RWPE2 (cell line): ENCODE data around the gene CRADD.

Experiments used
- ATAC-seq: fragments of 200-7000 bp; cut with Tn5 transposase; 3 replicates; pipeline ENCODE4 v1.9.1; 2021; ENCODE audit warnings: low read depth
- DNase-seq: peaks from one replicate; pipeline ENCODE4 v3.0.0-alpha.2; 2020; ENCODE audit warnings: low spot score
- H3K27ac ChIP-seq: fragments of 450-650 bp; 2 replicates; pipeline ENCODE4 v1.5.1; 2017; ENCODE audit warnings: mild to moderate bottlenecking; ENCODE audit not compliant: poor library complexity, severe bottlenecking
- H3K27me3 ChIP-seq: fragments of 250-450 bp; sonication (Bioruptor Pico); 2 replicates; pipeline ENCODE4 v1.5.1; 2021; ENCODE audit warnings: mild to moderate bottlenecking, moderate library complexity; ENCODE audit not compliant: insufficient read depth, poor library complexity, severe bottlenecking
- H3K36me3 ChIP-seq: fragments of 250-450 bp; sonication (Bioruptor Pico); 2 replicates; pipeline ENCODE4 v1.5.1; 2020; ENCODE audit warnings: low read depth, mild to moderate bottlenecking, moderate library complexity
- H3K4me1 ChIP-seq: fragments of 250-450 bp; sonication (Bioruptor Pico); 2 replicates; pipeline ENCODE4 v1.5.1; 2021; ENCODE audit warnings: mild to moderate bottlenecking, moderate library complexity; ENCODE audit not compliant: insufficient read depth, poor library complexity, severe bottlenecking
- H3K4me3 ChIP-seq: fragments of 250-450 bp; sonication (Bioruptor Pico); 2 replicates; pipeline ENCODE4 v1.5.1; 2021; ENCODE audit warnings: mild to moderate bottlenecking, moderate library complexity; ENCODE audit not compliant: severe bottlenecking
- H3K9me3 ChIP-seq: fragments of 250-450 bp; sonication (Bioruptor Pico); 2 replicates; pipeline ENCODE4 v1.5.1; 2021; ENCODE audit warnings: mild to moderate bottlenecking, moderate library complexity; ENCODE audit not compliant: severe bottlenecking
- CTCF ChIP-seq: fragments of 450-650 bp; IDR thresholded peaks from one replicate; pipeline ENCODE4 v1.5.1; 2017; ENCODE audit warnings: mild to moderate bottlenecking, moderate library complexity; ENCODE audit not compliant: poor library complexity, severe bottlenecking

Gene CRADD

GRCh38 chr12:93712200-93712599 lies 35.0 kb downstream of the CRADD start:
- H3K9me3 ChIP-seq: peaks cover 4% of the 10 kb centered on the region
- DNase-seq (no peak), ATAC-seq (no peak)
- no peaks in the 10 kb centered on the region for H3K4me1 ChIP-seq
- no peak overlapping the region for H3K27ac ChIP-seq
- no peaks in the 10 kb centered on the region for H3K36me3 ChIP-seq
- H3K27me3 ChIP-seq: no peaks in the 10 kb centered on the region
- no peak overlapping the region for H3K4me3 ChIP-seq
- no peak for TF ChIP-seq CTCF

- H3K4me3 ChIP-seq: no peak overlapping the region
- ATAC-seq: no peak
Observed at GRCh38 chr12:93713060-93713459, 35.9 kb downstream of the CRADD start.

GRCh38 chr12:93713800-93714199 lies 36.6 kb downstream of the CRADD start:
- Histone ChIP-seq H3K9me3 (peaks cover 4% of the 10 kb centered on the region), H3K27ac (no peak overlapping the region), H3K4me3 (no peak overlapping the region), H3K4me1 (no peaks in the 10 kb centered on the region), H3K36me3 (no peaks in the 10 kb centered on the region), H3K27me3 (no peaks in the 10 kb centered on the region)
- no peak for DNase-seq
- TF ChIP-seq CTCF: no peak
- ATAC-seq: no peak

More at GRCh38 chr12:93713060-93713459, 35.9 kb downstream of the CRADD start:
- Histone ChIP-seq H3K4me1 (no peaks in the 10 kb centered on the region), H3K9me3 (peaks cover 4% of the 10 kb centered on the region), H3K36me3 (no peaks in the 10 kb centered on the region), H3K27ac (no peak overlapping the region), H3K27me3 (no peaks in the 10 kb centered on the region)
- no peak for DNase-seq
- no peak for TF ChIP-seq CTCF

- no peak for TF ChIP-seq CTCF
- no peaks in the 10 kb centered on the region for H3K27me3 ChIP-seq
- DNase-seq (no peak), ATAC-seq (no peak)
- peaks cover 4% of the 10 kb centered on the region for H3K9me3 ChIP-seq
- no peaks in the 10 kb centered on the region for H3K4me1 ChIP-seq
- no peak overlapping the region for H3K27ac ChIP-seq
- no peaks in the 10 kb centered on the region for H3K36me3 ChIP-seq
- no peak overlapping the region for H3K4me3 ChIP-seq
Observed at GRCh38 chr12:93714382-93714781, 37.2 kb downstream of the CRADD start.

- no peak overlapping the region for H3K27ac ChIP-seq
- no peak for ATAC-seq
Observed at GRCh38 chr12:93719710-93720109, 42.5 kb downstream of the CRADD start.

More at GRCh38 chr12:93719710-93720109, 42.5 kb downstream of the CRADD start:
- DNase-seq: no peak
- no peak for TF ChIP-seq CTCF
- H3K4me1 ChIP-seq: peaks cover 11% of the 10 kb centered on the region
- no peak overlapping the region for H3K4me3 ChIP-seq
- H3K9me3 ChIP-seq: no peaks in the 10 kb centered on the region
- no peaks in the 10 kb centered on the region for H3K36me3 ChIP-seq
- no peaks in the 10 kb centered on the region for H3K27me3 ChIP-seq
